GM12892 (cell line): ENCODE measurements around the gene SLC29A3.

Experiments used
- POLR2A ChIP-seq: IDR thresholded peaks from 2 replicates; pipeline ENCODE4 v1.6.1; 2011; ENCODE audit warnings: low read depth, low read length, control low read depth
- POLR2AphosphoS5 ChIP-seq: IDR thresholded peaks from 2 replicates; pipeline ENCODE4 v1.6.1; 2011; ENCODE audit warnings: low read depth, low read length, control low read depth
- TAF1 ChIP-seq: IDR thresholded peaks from 2 replicates; pipeline ENCODE4 v1.6.1; 2011; ENCODE audit warnings: low read depth, mild to moderate bottlenecking, control low read depth, low read length, borderline replicate concordance

GRCh38 chr10:71343392-71343773, 24.3 kb downstream of the SLC29A3 start:
- TF ChIP-seq POLR2AphosphoS5 = no peak
- no peak for TF ChIP-seq POLR2A
- no peak for TF ChIP-seq TAF1
